Measurements from ENCODE around the gene CADM2.
"Not testable (repeated sequence)": the region's sequence is repeated elsewhere in the genome, so short reads cannot be mapped to it uniquely, and the experiment has no call there.

Gene CADM2

DNA sequence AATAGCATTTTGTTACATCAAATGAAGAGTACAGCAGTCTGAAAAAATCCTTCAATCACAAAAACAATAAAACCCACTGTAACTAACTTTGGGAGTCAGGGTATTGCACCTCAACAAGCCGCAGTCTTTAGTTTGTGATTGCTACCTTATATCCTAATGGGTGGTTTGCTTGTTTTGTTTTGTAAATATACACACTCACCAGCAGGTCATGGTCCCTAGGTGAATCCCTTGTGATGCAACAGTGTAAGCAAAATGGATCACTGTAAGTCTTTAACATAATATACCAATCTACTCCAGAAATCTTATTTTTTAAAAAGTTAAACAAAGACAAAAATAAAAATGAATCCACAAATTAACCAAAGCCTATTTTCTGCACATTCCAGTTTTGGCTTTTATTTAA, 749.5 kb downstream of the CADM2 start:
- DNase-seq = not testable (repeated sequence)

DNA sequence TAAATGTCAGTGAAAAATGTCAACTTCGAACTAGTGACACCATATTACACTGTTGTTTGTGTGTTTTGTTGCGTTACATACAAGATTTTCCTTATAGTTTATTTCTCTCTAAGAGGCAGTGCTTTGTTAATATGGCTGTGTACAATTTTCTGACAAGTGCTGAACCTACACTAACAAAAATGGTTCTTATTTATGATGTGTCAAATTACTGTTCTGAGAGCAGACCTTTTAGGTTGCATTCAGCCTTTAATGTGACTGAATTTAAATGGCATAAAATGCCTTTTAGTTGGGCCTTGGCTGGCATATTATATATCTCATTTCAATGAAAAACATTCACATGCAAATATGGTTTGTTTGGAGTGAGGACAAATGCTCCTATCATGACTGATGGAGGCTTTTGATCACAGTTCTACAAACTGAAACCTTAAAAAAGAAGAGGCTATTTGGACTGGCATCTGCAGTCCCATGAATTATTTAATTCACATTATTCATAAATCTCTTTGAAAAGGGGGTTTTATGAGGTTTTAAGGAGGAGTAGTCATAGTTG, 750.6 kb downstream of the CADM2 start:
- no peak for DNase-seq

DNA sequence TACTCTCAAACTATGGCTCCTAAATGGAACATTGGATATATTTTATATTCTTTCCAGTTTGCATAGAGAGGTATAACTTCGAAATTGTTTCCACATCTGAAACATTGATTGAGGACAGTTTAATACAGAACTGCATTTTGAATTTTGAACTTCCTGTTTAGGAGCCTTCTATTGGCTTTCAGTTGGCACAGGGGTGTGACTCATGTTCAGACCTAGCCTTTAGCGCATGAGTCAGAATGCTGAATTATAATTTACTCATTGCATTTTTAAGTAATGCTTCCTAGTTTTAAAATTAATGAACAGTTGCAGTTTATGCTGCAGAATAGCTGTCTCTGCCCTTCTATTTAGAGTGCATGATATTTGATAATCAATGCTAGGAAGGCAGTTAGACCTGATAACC, 751.7 kb downstream of the CADM2 start:
- DNase-seq = no peak

DNA sequence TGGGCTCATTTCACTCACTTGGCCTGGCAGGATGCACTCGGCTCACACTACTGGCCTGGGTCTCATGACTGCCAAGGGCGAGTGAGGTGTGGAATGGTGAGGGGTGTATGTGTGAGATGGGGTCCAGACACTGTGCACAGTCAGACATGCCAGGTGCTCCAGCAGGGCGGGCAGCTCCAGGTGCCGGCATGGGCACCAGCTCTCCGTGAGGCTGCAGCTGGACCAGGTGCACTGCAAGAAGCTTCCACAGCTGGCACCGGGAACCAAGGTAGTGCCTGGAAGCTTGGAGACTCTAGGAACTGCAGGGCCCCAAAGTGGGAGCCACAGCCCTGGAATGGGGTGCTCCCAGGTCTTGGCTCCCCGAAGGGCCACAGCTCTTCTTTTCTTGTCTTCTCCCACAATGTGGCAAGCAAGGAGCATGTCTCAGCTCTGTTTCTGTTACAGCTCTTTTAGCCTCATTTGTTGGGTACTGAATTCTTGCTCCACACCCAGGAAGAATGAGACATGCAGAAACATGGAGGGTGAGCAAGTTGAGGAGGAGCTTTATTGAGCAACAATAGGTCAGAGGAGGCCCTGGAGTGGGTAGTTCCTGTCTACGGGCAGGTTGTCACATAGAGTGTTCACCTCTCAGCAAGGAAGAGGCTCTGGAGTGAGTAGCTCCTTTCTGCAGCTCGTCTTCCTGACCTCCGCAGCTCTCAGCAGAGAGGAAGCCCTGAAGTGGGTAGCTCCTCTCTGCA, 762.8 kb downstream of the CADM2 start:
- no peak for DNase-seq

DNA sequence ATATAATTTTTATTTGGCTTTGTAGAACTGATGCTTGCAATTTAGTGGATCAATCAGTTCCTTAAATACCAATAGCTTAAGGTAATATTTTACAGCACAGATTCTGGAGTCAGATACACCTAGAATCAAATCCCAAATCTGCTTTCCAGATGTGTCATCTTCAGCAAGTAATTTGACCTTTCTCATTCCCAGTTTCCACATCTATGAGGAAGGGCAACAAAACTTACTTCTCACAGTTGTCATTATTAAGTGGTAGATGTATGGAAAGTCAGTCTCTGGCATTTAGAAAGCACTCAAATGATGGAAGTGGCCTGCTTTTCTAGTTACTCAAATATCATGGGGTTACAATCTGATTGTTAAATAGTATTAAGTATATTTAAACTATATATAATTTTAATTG, 767.0 kb downstream of the CADM2 start:
- no peak for DNase-seq

DNA sequence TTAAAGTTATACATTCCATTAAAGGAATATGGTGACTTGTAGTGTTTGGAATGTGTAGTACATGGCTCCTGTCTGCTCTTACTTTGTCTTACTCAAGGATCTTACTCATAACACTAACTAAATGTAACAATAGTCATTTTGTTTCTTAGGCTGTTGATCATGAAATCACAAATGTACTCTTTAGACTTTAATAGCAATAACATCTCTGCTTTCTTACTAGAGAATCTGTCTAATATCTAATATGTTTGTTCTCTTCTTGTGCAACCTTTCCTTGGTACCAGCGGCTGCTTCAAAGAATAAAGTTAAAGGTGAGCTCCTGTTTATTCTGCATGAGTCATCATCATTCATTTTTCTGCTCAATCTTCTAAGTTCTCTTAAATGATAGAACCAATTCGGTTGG, 767.5 kb downstream of the CADM2 start:
- no peak for DNase-seq

DNA sequence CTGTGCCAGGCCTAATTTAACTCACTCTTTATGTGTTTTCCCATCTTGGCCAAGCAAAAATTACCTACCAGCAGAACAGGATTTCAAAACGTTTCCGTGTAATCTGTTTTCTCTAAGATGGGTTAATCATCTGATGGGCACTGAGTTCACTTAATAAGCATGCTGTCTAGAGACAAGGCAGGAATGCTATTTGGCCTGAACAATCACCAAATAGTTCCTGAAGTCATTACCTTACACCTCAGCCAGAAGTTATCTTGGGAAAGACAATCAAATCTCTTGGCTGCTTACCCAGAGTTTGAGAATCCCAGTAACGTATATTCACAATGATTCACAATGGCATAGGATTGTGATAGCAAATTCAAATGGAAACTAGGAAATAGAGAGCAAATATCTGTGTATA, 779.1 kb downstream of the CADM2 start:
- no peak for DNase-seq

DNA sequence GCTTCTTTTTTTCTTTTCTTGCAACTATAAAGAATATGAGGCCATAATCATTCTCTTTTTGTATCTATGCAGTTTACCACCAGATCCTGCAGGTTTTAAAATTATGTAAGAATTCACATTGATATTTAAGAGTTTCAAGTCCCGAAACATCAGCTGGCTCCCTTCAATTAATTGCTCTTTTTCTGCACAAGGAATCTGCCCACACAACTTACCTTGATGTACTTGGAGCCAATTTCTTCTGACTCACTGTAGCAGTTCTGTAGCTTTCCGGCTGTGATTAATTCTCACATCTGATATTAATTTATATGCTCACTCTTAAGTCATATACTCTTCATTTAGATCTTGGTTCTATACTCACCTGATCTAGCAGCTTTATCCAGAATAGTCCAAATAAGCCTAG, 781.8 kb downstream of the CADM2 start:
- no peak for DNase-seq

DNA sequence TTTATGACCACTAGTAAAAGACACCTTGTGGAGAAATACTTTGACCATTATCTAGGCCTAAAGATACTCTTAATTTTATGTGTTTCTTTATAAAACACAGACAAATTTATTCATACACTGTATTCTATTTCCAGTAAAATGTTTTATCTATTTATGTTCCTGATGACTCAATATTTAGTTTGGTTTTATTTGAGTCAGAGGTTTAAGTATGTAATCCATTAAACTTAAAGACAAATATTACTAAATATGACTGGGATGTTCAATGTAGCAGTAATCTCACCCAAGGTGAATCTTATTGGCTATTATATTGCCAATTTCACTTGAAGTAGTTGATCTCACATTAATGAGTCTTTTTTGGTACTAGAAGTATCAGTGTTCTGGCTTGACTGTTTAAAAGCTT, 799.7 kb downstream of the CADM2 start:
- no peak for DNase-seq

DNA sequence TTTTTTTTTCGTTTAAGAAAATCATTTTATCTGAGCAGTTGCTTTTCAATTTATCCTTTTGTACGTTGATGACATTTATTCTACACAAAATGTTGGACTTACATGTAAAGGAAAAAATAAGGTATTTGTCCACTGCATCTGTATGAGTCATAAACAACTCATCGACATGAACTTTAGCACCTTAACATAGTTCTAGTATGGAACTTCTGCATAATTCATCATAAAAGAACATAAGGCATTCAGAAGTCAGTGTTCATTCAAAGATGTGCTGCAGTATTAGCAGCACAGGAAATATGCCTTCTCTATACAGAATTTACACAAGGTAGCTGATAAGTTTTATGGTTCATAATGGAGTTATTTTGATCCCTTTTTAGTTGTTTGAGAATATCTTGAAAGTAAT, 801.6 kb downstream of the CADM2 start:
- no peak for DNase-seq

DNA sequence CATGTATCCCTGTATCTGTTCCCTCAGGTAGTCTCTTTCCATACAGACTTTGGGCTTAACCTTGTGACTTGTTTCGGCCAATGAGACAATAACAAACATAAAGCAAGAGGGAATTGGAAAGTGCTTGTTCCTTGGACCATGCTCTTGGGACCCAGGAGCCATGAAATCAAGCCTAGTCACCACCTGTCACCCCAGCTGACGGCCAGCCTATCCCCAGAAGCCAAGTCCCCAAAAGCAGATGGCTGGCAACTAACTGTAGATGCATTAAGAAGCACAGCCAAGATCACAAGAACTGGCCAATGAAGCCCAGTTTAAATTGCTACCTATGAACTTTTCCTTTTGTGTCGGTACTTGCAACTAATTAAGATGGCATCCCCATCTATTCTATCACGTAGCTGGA, 822.0 kb downstream of the CADM2 start:
- DNase-seq = no peak

DNA sequence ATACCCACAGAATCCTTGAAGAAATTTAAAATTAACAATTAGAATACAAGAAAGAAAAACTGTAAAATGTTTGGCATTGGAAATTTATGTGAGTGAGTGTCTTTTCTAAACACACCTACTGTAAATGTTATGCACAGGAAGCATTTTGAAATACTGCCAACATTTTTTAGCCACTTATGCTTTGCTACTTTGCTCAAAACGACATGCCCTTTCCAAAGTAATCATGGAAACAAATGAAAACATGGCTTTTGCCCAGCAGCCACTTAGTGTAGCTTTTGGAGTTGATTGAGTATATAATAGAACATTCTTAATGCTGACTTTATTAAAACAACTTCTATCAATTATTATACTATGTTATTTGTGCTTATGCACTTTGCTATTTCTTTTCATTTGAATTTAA, 823.0 kb downstream of the CADM2 start:
- no peak for DNase-seq

DNA sequence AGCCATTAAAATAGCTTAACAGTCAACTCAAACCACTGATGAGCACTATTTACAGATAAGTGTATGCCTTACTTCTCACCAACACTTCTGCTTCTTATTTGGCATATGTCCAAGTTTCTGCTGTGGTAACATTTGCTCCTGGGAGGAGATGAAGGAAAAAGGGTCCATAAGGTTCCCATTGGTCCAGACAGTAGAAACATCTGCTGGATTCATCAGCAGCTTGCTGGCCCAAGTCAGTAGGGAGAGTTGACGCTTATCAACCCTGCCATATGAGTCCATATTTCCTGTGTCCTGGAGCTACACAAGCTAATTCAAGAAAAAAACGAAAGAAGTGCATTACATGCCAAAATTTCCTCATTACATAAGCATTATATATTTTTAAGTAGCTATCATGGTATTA, 824.5 kb downstream of the CADM2 start:
- DNase-seq = no peak

DNA sequence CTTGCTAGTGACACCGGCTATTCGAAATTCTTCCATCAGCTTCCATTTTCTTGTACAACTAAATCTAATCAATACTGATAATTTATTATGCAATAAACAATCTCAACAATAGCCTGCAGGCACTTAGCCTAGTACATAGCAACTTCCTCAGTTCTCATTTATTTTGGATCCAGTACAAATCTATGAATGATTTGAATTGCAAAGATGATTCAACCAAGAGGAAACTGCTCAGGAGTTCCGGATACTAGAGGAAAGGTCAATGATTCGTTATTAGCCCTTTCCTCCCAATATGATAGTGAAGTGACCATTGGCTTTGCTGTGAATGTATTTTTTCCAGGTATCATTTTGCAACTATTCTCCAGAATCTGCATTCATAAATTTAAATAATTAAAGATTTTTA, 827.0 kb downstream of the CADM2 start:
- no peak for DNase-seq

DNA sequence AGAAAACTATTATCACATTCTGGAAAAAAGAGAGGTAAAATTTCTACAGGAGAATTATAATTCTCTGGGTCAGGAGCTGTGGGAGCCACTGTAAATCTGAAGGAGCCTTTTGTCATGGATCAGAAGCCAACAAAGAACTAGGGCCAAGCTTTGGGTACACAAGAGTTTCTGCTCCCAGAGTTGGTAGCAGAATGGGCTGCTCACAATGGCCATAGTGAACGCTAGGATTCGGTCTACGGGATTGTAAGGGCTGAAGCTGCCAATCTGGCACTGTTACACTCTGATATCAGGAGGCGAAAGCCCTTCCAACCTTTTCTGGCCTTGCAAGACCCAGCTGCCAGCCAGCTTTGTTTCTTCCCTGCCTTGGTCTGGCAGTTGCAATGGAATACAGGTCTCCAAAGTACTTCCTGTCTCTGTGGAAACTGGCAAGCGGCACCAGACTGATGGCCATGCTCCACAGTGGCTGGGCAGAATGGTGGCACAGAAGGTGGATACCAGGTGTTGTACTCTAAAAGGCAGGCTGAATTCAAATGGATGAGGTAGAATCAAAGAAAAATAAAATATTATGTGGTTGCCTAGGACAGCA, 831.7 kb downstream of the CADM2 start:
- DNase-seq = no peak

DNA sequence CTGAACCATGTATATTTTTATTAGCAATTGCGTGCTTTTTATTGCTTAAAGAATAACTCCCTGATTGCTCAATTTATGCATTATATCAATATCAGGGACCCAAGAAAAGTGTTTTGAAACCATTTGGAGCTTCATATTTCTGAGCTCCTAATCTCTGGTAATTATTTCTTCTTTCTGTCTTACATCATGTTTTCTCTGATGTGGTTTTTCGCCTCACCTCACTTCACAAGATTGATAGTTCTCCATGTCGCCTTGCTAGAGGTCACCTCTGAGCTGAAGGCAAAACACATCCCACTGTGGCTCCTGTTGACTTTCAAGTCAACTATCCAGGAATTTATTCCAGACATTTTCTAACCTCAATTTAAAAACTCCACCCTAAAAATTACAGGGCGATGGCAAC, 837.4 kb downstream of the CADM2 start:
- no peak for DNase-seq

DNA sequence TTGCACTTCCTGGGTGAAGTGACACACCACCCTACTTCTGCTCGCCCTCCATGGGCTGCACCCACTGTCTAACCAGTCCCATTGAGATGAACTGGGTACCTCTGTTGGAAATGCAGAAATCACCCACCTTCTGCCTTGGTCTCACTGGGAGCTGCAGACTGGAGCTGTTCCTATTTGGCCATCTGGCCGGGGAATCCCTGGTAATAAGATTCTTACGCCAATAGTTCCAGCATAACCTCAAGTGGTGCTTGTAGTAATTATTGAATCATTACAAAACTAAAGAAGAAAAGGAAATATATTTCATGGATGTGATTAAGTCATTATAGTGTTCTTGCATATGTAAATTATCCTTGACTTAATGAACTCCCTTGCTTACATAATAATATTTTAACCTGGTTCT, 841.9 kb downstream of the CADM2 start:
- DNase-seq = no peak

DNA sequence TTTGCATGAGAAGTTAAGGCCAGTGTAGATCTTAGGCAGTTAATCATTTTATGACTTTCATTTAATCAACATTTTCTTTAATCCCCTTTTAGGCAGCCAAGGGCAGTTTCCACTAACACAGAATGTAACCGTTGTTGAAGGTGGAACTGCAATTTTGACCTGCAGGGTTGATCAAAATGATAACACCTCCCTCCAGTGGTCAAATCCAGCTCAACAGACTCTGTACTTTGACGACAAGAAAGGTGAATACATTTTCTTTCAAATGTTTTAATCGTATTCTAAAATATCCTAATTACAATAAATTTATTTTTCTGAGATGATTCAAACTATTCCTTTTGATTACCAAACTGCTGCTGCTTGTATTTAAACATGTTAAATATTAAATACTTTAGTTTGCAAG, 843.2 kb downstream of the CADM2 start:
- no peak for DNase-seq

DNA sequence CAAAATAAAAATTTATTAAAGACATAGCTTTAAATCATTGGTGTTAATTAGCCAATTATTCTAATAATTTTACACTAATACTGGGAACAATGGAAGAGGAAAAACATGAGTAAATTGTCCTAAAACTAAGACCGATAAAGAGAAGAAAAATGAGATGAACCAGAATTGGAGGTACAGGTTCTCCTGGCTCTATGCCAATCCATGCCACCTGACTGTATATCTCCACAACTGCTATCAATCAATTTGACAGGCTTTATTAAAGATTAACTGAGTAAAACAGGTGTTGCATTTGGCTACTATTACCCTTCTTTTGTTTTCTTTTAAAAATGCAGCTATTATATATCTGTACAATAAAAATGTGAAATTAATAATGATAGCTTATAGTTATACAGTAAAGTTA, 850.0 kb downstream of the CADM2 start:
- no peak for DNase-seq

DNA sequence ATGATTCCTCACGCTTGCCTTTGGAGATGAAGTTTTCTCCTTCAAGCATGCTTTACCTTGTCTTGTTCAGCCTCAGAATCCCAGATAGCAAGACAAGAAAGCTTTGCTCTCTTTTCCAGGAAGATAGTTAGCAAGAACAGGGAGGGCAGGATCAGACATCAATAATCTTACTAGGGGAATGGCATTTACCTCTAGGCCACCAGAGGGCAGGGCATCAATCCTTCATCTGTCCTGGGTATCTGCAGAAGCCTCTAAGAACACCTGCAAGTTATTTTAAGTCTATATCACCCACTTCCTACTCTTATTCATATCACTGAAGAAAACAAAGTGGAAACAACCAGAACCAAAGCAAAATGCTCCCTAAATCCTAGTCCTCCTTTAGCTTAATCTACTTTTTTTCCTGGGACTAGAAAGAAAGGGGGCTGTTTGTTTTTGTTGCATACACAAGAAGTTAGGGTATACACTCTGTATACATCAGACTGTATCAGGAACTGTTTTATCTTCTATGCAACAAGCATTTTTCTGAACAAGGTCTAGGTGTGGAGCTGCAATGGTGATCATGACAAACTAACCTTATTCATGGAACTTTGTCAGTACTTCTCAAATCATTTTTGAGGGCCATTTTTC, 862.5 kb downstream of the CADM2 start:
- DNase-seq = no peak

DNA sequence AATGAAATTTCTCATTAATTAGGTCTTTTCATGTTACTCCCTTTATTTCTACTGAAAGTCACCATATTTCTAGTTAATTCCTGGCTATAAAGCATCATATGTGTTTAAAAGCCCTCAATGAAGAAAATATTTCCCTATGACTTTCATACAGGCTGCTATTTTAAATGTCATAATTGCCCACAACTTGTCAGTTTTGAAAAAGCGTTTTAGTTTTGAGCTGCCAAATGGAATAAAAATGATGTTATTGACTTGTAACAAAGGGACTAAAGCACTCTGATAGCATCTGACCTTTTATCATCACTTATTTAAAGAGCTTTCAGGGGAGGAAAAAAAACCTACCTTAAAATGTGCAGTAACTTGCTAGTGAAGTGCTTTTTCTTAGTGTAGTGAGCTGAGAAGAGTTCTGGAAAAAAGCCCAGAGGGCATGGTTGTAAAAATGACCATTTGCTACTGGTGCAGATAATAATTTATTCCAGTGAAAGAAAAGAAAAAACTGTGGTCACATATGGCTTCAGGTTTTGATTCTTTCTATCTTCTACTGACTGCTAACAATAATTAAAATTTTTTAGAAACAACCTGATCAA, 877.2 kb downstream of the CADM2 start:
- no peak for DNase-seq

DNA sequence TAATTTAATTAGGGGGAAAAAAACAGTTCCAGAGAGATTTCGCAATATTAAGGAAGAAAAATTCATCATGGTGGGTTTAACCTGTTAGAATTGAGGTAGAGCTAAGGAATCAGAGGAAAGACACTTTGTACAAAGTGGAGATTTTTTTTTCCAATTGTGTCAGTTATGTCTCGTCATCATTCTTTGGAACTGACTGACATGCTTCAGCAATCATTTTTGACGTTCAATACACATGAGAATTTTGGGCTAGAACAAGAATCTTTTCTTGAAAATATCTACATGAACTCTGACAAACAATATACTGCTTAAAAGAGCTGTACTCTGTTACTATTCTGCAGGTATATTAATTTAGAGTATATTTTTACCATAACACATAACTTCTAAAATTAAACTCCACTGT, 878.6 kb downstream of the CADM2 start:
- no peak for DNase-seq

DNA sequence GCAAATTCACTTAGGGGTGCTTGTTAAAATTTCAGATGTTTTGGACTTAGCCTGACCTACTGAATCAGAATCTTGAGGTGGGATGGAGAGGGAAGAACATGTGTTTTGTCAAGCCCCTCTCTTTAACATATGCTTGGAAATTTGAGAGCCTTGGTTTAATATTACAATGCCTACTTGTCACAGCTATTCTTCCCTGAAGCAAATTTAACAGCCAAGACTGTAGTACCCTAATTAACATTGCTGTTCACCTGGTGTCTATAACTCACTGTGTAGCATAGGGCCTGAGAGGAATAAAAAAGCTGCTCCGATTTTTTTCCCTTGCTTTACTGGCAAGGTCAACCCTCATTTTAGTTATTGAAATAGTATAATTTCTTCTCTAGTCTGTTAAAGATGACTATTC, 880.1 kb downstream of the CADM2 start:
- no peak for DNase-seq

DNA sequence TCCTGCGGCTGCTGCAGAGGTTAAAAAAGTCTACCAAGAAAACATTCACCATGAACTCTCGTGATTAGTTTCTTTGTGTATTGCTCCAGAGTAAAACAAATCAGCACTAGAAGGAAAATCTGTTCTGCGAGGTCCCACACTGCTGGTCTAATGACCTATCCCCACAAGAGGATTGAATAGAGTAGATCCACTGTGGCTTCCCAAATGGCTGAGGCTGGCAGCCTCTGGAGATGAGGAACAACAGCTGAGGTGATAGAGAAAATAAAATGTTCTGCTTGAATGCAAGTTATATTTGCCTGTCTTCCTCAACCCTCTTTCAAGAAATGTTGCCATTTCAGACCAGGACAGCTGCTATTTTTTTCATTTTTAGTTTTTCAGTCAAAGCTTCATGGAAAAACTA, 883.3 kb downstream of the CADM2 start:
- DNase-seq = no peak

All from inflammatory macrophage treated with lipopolysaccharide for 1 hour (primary cell).